ENCODE measurements around the gene OXGR1.

GRCh38 chr13:96960379-96960778, 33.9 kb downstream of the OXGR1 start:
- TF ChIP-seq CTCF (IDR thresholded peaks at IDR 0.05) (no peak), EZH2 (IDR thresholded peaks at IDR 0.05) (no peak), EZH2phosphoT487 (IDR thresholded peaks at IDR 0.05) (no peak)
